Activated T-cell treated with anti-CD3 and anti-CD28 coated beads, Interleukin-2, amount 50 U/mL, for 24 hours (primary cell): Measurements from ENCODE around the gene COL19A1.

Experiments
- DNase-seq: peaks from one replicate; pipeline ENCODE4 v3.0.0-alpha.2; 2020
- H3K27ac Mint-ChIP-seq: 2 replicates; pipeline ENCODE4 v1.8.0; 2020; ENCODE audit warnings: mild to moderate bottlenecking, mixed read lengths
- H3K27me3 Mint-ChIP-seq: 2 replicates; pipeline ENCODE4 v1.8.0; 2020; ENCODE audit warnings: mixed read lengths
- H3K36me3 Mint-ChIP-seq: 2 replicates; pipeline ENCODE4 v1.8.0; 2020; ENCODE audit warnings: low read depth, mixed read lengths
- H3K4me1 Mint-ChIP-seq: 2 replicates; pipeline ENCODE4 v1.8.0; 2020; ENCODE audit warnings: low read depth, mixed read lengths
- H3K4me3 Mint-ChIP-seq: 2 replicates; pipeline ENCODE4 v1.8.0; 2020; ENCODE audit warnings: mild to moderate bottlenecking, moderate library complexity, mixed read lengths
- H3K9me3 Mint-ChIP-seq: 2 replicates; pipeline ENCODE4 v1.8.0; 2020; ENCODE audit warnings: mixed read lengths

The COL19A1 gene

GRCh38 chr6:70062010-70062409, 195.7 kb downstream of the COL19A1 start:
- H3K4me3 Mint-ChIP-seq, result no peak overlapping the region
- H3K9me3 Mint-ChIP-seq, result no peaks in the 10 kb centered on the region
- no peaks in the 10 kb centered on the region for H3K36me3 Mint-ChIP-seq
- no peak overlapping the region for H3K27ac Mint-ChIP-seq
- H3K27me3 Mint-ChIP-seq, result peaks cover 2% of the 10 kb centered on the region
- no peak for DNase-seq
- H3K4me1 Mint-ChIP-seq, result no peaks in the 10 kb centered on the region

DNA sequence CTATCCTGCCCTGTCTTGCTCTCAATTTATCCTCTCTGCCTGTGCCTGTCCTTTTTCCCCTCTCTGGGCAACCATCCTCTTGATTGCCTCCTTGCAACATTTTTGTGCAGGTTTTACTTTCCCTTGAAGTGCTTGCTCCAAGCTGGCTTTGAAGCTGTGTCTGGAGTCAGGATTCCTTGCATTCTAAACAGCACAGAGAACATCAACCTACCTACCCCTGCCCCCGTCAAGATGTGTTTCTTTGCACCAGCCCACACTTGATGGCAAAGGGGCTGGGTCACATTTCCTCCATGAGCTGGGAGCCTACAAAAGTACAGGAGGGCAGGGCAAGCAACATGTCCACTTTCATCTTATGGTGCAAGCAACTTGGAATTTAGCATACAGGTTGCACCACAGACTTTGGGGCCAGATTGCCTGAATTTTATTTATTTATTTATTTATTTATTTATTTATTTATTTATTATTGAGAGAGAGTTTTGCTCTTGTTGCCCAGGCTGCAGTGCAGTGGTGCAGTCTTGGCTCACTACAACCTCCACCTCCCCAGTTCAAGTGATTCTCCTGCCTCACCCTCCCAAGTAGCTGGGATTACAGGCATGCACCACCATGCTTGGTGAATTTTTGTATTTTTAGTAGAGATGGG, 206.3 kb downstream of the COL19A1 start:
- no peak for DNase-seq
- no peaks in the 10 kb centered on the region for H3K9me3 Mint-ChIP-seq
- no peaks in the 10 kb centered on the region for H3K4me1 Mint-ChIP-seq
- H3K27ac Mint-ChIP-seq, result no peak overlapping the region
- no peaks in the 10 kb centered on the region for H3K36me3 Mint-ChIP-seq
- H3K27me3 Mint-ChIP-seq, result no peaks in the 10 kb centered on the region
- no peak overlapping the region for H3K4me3 Mint-ChIP-seq

DNA sequence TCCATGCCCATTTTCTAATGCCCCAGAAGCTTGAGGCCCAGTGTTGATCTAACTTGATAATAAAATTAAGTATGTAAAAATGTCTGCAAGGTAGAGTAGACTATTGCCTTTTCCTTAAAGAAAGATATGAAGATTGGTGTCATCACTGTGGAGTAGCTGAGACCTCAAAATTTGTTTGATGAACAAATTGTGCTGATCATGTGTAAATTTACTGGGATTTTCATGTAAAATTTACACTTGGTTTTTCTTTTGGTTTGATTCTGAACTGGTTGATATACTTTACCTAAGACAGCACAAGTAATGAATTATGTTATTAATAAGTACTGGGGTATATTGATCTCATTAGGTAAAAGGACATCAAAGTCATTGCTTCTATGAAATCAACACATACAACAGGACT, 207.3 kb downstream of the COL19A1 start:
- Mint-ChIP-seq H3K27ac (no peak overlapping the region), H3K9me3 (no peaks in the 10 kb centered on the region), H3K4me1 (no peaks in the 10 kb centered on the region), H3K36me3 (no peaks in the 10 kb centered on the region), H3K4me3 (no peak overlapping the region), H3K27me3 (no peaks in the 10 kb centered on the region)
- DNase-seq, result no peak

GRCh38 chr6:70079241-70079640, 212.9 kb downstream of the COL19A1 start:
- no peaks in the 10 kb centered on the region for H3K4me1 Mint-ChIP-seq

DNA sequence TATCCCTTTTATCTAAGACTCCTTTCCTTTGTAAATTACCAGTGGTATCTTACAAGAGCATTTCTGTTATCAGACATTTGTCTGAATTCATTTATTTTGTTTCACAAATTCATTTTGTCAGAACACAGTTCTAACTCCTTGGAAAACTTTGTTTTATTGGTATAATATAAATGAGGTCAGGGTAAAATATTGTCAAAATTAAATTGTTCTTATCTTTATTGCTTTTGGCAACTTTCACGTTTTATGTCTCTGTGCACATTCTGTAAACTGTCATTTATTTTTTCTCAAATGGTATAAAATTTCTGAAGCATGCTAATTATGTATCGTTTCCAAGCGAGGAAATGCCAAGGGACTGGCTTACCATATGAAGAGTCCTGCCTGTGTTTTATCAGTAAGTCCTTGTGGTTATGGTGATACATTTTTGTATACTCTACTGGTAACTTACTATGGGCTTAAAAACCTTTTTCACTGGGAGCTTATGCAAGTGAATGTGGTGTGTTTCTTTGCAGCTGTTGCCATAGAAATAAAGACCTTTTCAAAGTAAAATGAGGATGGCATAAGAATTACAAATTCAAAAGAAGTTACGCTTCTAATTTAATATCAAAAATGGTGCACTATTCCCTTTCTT, 214.2 kb downstream of the COL19A1 start:
- Mint-ChIP-seq H3K4me1 (no peaks in the 10 kb centered on the region), H3K27me3 (peaks cover 2% of the 10 kb centered on the region), H3K9me3 (no peaks in the 10 kb centered on the region), H3K36me3 (no peaks in the 10 kb centered on the region), H3K4me3 (no peak overlapping the region), H3K27ac (no peak overlapping the region)
- DNase-seq, result no peak

More at GRCh38 chr6:70079241-70079640, 212.9 kb downstream of the COL19A1 start:
- Mint-ChIP-seq H3K9me3 (no peaks in the 10 kb centered on the region), H3K27ac (no peak overlapping the region), H3K36me3 (no peaks in the 10 kb centered on the region), H3K27me3 (peaks cover 1% of the 10 kb centered on the region), H3K4me3 (no peak overlapping the region)
- no peak for DNase-seq

DNA sequence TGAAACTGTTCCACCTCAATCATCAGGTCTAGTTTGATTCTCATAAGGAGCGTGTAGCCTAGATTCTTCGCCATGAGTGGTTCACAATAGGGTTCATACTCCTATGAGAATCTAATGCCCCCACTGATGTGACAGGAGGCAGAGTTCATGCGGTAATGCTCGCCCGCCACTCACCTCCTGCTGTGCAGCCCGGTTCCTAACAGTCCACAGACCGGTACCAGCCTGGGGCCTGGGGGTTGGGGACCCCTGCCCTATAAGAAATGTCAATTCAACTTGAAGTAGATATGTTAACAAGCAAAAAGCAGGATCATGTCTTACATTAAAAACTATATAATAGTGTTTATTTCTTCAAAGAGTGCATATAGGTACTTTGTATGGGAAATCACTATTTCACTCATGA, 216.5 kb downstream of the COL19A1 start:
- Mint-ChIP-seq H3K4me1 (no peaks in the 10 kb centered on the region), H3K9me3 (no peaks in the 10 kb centered on the region), H3K27me3 (peaks cover 5% of the 10 kb centered on the region), H3K36me3 (no peaks in the 10 kb centered on the region), H3K27ac (no peak overlapping the region), H3K4me3 (no peak overlapping the region)
- no peak for DNase-seq

DNA sequence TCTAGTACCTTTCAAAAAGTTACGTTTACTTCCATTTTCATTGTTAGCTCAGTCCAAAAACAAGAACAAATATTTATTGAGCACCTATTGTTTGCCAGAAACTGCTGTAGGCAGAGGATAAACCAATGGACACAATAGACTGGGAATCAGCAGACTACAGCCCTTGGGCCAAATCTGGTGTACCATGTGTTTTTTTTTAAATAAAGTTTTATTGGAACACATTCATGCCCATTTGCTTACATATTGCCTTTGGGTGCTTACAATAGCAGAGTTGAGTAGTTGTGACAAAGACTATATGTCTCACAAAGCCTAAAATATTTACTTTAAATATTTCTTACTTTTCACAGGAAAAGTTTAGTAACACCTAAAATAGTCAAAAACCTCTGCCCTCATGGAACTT, 220.4 kb downstream of the COL19A1 start:
- Mint-ChIP-seq H3K9me3 (no peaks in the 10 kb centered on the region), H3K4me1 (no peaks in the 10 kb centered on the region), H3K36me3 (no peaks in the 10 kb centered on the region), H3K27ac (no peak overlapping the region), H3K4me3 (no peak overlapping the region), H3K27me3 (peaks cover 5% of the 10 kb centered on the region)
- no peak for DNase-seq

DNA sequence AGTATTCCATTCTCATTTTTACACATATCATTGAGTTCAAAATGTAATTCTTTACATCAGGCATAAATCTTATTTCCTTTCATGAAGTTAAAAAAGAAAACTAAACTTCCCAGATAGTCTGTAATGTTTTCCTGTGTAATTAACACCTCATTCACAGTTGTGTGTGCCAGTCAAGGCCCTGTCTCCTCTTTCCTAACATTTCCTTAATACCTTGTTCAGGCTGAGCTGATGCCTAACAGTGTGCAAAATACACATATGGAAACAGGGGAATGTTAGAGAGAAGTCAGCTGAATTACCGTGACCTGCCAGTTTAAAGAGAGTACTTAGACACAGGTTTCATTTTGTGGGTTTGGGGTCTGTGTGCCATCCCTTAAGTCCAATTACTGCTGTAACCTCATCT, 227.8 kb downstream of the COL19A1 start:
- H3K27me3 Mint-ChIP-seq, result no peaks in the 10 kb centered on the region
- H3K27ac Mint-ChIP-seq, result no peak overlapping the region
- H3K9me3 Mint-ChIP-seq, result no peaks in the 10 kb centered on the region
- no peaks in the 10 kb centered on the region for H3K4me1 Mint-ChIP-seq
- H3K36me3 Mint-ChIP-seq, result no peaks in the 10 kb centered on the region
- H3K4me3 Mint-ChIP-seq, result no peak overlapping the region
- no peak for DNase-seq

- no peaks in the 10 kb centered on the region for H3K36me3 Mint-ChIP-seq
- no peak overlapping the region for H3K4me3 Mint-ChIP-seq
- H3K9me3 Mint-ChIP-seq, result no peaks in the 10 kb centered on the region
- no peak overlapping the region for H3K27ac Mint-ChIP-seq
- no peaks in the 10 kb centered on the region for H3K4me1 Mint-ChIP-seq
- peaks cover 14% of the 10 kb centered on the region for H3K27me3 Mint-ChIP-seq
- no peak for DNase-seq
Measured at GRCh38 chr6:70099732-70100131, 233.4 kb downstream of the COL19A1 start.

DNA sequence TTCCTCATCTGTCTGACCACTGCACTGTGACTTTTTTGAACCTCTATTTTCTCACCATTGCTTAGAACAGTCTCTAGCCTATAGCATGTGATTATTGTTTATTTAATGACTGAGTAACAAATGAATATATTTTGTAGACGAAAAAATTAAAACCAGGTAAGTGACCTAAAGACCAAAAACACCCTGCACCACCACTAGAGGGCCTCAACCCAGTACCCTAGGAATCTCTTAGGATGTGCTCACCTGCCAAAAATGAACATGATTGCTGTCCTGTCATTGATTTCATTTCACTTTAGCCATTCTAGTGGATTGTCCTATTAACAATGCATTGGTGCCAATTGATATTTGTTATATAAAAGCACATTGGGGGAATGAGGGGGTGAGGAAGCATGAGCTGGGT, 237.4 kb downstream of the COL19A1 start:
- DNase-seq, result no peak
- no peaks in the 10 kb centered on the region for H3K36me3 Mint-ChIP-seq
- no peak overlapping the region for H3K27ac Mint-ChIP-seq
- H3K27me3 Mint-ChIP-seq, result peaks cover 27% of the 10 kb centered on the region
- no peaks in the 10 kb centered on the region for H3K9me3 Mint-ChIP-seq
- no peak overlapping the region for H3K4me3 Mint-ChIP-seq
- no peaks in the 10 kb centered on the region for H3K4me1 Mint-ChIP-seq

GRCh38 chr6:70107852-70108629, 241.7 kb downstream of the COL19A1 start:
- Mint-ChIP-seq H3K4me1 (no peaks in the 10 kb centered on the region), H3K9me3 (no peaks in the 10 kb centered on the region), H3K27ac (no peak overlapping the region), H3K36me3 (no peaks in the 10 kb centered on the region), H3K27me3 (peaks cover 34% of the 10 kb centered on the region), H3K4me3 (no peak overlapping the region)
- DNase-seq, result no peak

- Mint-ChIP-seq H3K4me1 (no peaks in the 10 kb centered on the region), H3K4me3 (no peak overlapping the region), H3K27ac (no peak overlapping the region), H3K9me3 (no peaks in the 10 kb centered on the region), H3K27me3 (peaks cover 25% of the 10 kb centered on the region), H3K36me3 (no peaks in the 10 kb centered on the region)
- DNase-seq, result no peak
Measured at GRCh38 chr6:70110126-70111022, 244.0 kb downstream of the COL19A1 start.

DNA sequence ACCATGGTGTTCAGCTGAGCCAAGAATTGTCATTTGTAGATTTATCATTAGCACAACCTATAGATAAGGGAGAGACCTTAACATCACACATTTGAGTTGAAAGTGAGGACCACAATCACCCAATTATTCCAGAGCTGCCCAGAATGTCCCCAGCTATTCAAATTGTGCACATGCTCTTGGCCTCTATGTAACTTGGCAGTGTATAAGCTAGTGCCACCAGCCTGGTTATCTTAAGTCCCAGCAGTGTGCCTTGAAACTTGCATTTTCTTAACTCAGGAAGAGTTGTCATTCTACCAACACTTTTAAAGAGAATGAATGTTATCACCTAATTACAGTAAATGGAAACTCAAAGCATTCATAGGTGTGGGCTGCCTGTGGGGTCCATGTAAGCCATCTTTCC, 245.4 kb downstream of the COL19A1 start:
- Mint-ChIP-seq H3K36me3 (no peaks in the 10 kb centered on the region), H3K27ac (no peak overlapping the region), H3K27me3 (peaks cover 26% of the 10 kb centered on the region), H3K4me3 (no peak overlapping the region), H3K4me1 (no peaks in the 10 kb centered on the region), H3K9me3 (no peaks in the 10 kb centered on the region)
- DNase-seq, result no peak

GRCh38 chr6:70112716-70113115, 246.4 kb downstream of the COL19A1 start:
- no peaks in the 10 kb centered on the region for H3K4me1 Mint-ChIP-seq
- no peaks in the 10 kb centered on the region for H3K9me3 Mint-ChIP-seq
- no peaks in the 10 kb centered on the region for H3K36me3 Mint-ChIP-seq
- H3K27me3 Mint-ChIP-seq, result peaks cover 19% of the 10 kb centered on the region
- H3K27ac Mint-ChIP-seq, result no peak overlapping the region
- H3K4me3 Mint-ChIP-seq, result no peak overlapping the region
- DNase-seq, result no peak
